Cardiac septum (tissue), 1 donor: ENCODE results near the gene TFR2. TPM values are rescaled to one million over a fixed set of nuclear protein-coding genes. Genes with fewer than 3 reads are reported as not detected.
"Not testable (repeated sequence)": the region's sequence is repeated elsewhere in the genome, so short reads cannot be mapped to it uniquely, and the experiment has no call there.

Experiments used
- DNase-seq: peaks from one replicate; pipeline ENCODE4 v3.0.0-alpha.2; 2020; ENCODE audit warnings: low spot score
- intact Hi-C: fragments of 100-400 bp; cut with DNase I; formaldehyde crosslinking; loops from one replicate; pipeline ENCODE4 v1.14.0; 2022
- total RNA-seq: library from RNA; stranded (reverse); fragmentation: NEBNext Ultra II Directional; extraction: Animal tissue kit (Norgen Biotek cat#: 25700); gene quantifications from one replicate; pipeline ENCODE4 v1.2.1, GENCODE V29; 2021
- donor health status: DM: no; HTN: no; CAD: no.

TFR2 gene
- total RNA-seq, 1 donor from 2014 or later: 0.13 TPM

GRCh38 chr7:100665168-100665726, 23.9 kb upstream of the TFR2 start:
- no peak for DNase-seq
- intact Hi-C loops: no loop called here

- intact Hi-C loops, DNase-seq: not testable (repeated sequence)
Measured at GRCh38 chr7:100662194-100662776, 20.9 kb upstream of the TFR2 start.

- intact Hi-C loops: no loop called here
- DNase-seq: no peak
Measured at GRCh38 chr7:100655908-100656674, 14.7 kb upstream of the TFR2 start, which contains the start of gene ACTL6B. Gene ACTL6B, minus strand, starts transcription at chr7:100656448. Its CDS starts 94 bp downstream, at chr7:100656354.

- intact Hi-C loops: no loop called here
Measured at GRCh38 chr7:100654908-100655831, 13.8 kb upstream of the TFR2 start.

GRCh38 chr7:100649826-100650565, 8.6 kb upstream of the TFR2 start:
- intact Hi-C loops: no loop called here
- no peak for DNase-seq

More at GRCh38 chr7:100654908-100655831, 13.8 kb upstream of the TFR2 start:
- DNase-seq: no peak

GRCh38 chr7:100642534-100642907, 1.2 kb upstream of the TFR2 start:
- intact Hi-C loops: no loop called here
- DNase-seq: no peak

- no peak for DNase-seq
- intact Hi-C loops: no loop called here
Measured at GRCh38 chr7:100641860-100642533, 645 bp upstream of the TFR2 start.

- intact Hi-C loops: no loop called here
- no peak for DNase-seq
Measured at GRCh38 chr7:100640517-100641440, 573 bp downstream of the TFR2 start.

GRCh38 chr7:100639995-100640516, 1.3 kb downstream of the TFR2 start:
- intact Hi-C loops: no loop called here

GRCh38 chr7:100632951-100633717, 8.2 kb downstream of the TFR2 start:
- intact Hi-C loops: no loop called here
- no peak for DNase-seq

More at GRCh38 chr7:100639995-100640516, 1.3 kb downstream of the TFR2 start:
- no peak for DNase-seq

- intact Hi-C loops: no loop called here
- no peak for DNase-seq
Measured at GRCh38 chr7:100630066-100630465, 11.3 kb downstream of the TFR2 start.

- DNase-seq: no peak
- intact Hi-C loops: no loop called here
Measured at GRCh38 chr7:100629117-100629716, 12.1 kb downstream of the TFR2 start.

GRCh38 chr7:100627238-100627549, 14.2 kb downstream of the TFR2 start:
- intact Hi-C loops: no loop called here
- no peak for DNase-seq

GRCh38 chr7:100626530-100627237, 14.7 kb downstream of the TFR2 start:
- peak; percentile 91 for DNase-seq
- intact Hi-C loops: no loop called here

- intact Hi-C loops: no loop called here
- DNase-seq: no peak
Measured at GRCh38 chr7:100626055-100626454, 15.3 kb downstream of the TFR2 start.
